NCI-H2227 (cell line): ENCODE results near the gene MKKS.

Source experiments
- DNase-seq: peaks from one replicate; lab custom pipeline; 2025; ENCODE audit not compliant: unreplicated experiment; lab: John Stamatoyannopoulos, UW

MKKS gene

DNA sequence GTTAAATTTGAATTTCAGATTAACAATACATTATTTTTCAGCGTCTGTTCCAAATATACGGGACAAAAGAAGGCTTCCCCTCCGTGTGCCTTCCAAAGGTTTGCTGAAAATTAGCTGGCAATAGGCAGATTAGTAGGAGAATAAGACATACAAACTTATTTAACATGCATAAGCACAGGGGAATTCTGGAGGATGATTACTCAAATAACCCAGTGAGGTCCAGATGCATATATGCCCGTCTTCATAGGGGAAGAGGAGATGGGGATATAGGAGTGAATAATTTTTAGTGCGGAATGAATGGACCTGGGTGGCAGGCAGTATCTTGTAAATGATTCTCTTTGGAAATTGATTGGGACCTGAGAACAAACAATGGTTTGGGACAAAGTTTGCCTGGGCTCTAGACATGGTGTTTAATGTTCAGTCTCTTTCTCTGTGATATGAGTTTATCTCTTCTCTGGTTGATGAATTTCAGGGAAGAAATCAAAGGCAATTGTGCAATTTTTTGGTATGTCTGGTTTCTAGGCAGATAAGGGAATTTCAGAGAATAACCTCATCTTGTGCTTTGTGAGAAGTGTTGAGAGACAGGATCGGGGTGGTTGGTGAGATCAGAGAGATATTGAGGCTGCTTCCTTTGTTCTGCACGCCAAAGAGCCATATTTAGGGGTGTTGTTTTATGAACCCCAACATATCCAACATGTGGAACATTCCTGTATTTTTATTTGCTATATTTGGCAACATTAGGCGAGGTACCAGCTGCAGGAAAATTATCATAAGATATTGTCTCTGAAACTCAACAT lies 63.7 kb downstream of the MKKS start:
- DNase-seq, result no peak

DNA sequence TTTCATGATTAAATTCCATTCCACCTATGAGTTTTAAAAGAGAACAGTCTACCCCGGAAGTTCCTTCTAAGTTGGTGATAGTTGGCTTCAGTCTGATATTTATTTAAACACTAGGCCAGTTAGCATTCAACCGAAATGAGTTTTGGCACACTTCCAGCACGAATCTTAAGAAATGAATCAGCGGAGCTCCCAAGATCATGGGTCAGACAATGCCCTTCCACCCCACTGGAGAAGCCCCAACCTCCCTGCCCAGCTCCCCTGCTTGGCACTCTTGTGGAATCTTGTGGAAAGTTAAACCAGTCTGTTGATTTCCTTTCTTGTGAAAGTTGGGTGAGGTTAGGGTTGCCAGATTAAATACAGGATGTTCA lies 64.3 kb downstream of the MKKS start:
- DNase-seq, result no peak

DNA sequence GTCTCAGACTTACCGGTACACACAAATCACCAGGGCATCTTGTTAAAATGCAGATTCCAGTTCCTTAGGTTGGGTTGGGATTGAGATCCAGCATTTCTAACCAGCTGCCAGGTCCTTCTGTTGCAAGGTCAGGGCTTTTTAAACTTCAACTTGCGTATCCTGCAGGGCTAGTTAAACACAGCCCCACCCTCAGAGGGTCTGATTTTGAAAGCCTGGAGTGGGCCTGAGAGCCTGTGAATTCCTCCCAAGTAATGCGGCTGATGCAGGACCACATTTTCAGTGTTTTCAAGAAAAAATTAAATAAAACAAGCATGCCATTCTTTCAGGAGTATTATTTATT lies 65.3 kb downstream of the MKKS start:
- DNase-seq, result no peak

DNA sequence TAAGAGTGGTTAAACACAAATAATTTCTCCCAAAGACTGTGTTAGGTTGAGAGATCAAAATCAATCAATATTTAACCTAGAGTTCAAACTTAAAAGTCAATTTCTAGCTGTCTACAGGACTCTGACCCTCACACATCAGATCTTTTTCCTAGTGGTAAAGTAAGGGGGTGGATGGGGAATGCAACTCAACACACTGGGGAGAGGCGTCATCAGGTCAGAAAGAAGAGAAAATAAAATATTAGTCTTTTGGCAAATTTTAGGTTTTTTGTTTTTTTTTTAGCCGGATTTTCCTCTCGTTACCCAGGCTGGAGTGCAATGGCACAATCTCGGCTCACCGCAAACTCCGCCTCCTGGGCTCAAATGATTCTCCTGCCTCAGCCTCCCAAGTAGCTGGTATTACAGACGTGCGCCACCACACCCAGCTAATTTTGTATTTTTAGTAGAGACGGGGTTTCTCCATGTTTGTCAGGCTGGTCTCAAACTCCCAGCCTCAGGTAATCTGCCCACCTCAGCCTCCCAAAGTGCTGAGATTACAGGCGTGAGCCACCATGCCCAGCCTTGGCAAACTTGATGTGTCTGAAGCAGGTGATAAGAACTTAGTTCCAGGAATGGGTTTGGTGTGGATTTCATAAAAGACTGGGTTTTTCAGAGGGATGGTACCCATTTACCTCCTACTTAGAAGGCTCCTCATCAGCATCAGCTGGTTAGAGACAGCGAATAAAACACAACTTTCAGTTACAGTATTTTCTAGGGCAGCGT lies 65.9 kb downstream of the MKKS start:
- DNase-seq, result no peak

DNA sequence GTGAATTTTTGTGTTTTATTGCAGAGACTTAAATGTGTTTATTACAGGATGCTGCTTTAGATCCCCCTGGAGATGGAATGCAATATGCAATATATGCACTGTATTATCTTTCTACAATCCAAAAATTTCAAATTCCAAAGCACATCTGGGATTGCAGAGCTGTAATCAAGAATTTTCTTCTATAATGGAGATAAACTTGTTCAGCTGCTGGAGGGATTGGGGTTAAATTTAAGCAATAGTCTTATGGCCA lies 66.4 kb downstream of the MKKS start:
- DNase-seq, result no peak

DNA sequence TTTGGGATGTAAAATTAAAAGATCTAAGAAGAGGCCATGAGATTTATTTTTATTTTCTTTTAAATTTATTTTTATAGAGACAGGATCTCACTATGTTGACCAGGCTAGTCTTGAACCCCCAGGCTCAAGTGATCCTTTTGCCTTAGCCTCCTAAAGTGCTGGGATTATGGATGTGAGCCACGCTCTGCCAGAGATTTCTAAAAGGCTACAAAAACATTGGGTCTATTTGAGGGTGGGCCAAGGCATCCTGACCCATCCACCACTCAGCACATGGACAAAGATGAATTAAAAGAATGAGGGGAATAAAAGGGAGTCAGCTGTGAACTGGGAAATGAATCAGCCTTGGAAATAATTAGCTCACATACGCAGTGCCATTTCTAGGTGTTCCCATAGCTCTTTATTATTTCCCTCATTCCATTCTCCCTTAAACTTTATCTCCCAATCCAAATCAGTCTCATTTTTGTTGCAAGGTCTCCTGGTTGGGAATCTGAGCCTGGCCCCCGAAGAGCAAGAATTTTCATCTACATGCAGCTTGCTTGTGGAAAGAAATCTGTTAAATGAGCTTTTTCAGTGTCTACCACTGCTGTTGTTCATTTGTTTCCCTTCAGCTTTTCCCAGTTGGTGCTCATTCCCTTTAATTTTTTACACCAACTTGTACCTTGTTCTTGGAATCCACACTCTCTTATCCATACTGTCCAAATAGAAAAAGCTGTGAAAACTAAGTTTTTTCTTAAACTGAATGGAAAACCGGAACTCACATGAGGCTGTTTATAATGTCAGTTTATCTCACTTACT lies 66.9 kb downstream of the MKKS start:
- DNase-seq, result no peak

DNA sequence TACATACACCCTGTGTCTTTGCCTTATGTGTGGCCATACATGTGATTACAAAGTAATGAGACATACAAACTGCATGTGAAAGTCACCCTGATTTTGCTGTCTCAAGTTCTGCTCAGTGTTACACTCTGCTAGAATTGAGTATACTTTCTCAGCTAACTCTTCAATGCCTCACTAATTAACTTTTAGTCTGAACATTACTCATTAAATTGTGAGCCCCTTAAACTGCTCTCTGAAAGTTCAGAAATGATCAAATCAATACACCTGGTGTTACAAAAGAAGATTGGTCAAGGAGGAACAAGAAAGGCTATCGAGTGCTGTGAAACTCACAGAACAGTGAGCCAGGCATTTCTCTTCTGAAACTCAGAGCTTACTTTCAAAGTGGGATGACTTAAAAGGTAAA lies 71.3 kb downstream of the MKKS start:
- no peak for DNase-seq

DNA sequence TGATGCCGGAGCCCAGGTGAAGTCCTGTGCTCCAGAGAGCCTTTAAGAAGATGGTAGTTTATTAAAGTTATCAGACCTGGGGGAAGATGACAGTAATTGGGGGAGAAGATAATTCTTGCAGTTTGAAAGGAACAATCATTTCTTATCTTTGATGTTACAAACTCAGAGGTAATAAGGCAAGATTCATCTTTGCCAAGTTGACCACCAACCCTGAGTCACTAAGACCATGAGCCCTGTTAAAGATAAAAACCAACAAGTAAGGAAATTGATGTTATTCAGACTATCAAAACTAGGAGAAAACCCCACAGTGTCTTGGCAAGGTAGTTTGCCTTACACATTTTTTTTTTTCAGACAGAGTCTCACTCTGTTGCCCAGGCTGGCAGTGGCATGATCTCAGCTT lies 73.1 kb downstream of the MKKS start:
- DNase-seq, result no peak

DNA sequence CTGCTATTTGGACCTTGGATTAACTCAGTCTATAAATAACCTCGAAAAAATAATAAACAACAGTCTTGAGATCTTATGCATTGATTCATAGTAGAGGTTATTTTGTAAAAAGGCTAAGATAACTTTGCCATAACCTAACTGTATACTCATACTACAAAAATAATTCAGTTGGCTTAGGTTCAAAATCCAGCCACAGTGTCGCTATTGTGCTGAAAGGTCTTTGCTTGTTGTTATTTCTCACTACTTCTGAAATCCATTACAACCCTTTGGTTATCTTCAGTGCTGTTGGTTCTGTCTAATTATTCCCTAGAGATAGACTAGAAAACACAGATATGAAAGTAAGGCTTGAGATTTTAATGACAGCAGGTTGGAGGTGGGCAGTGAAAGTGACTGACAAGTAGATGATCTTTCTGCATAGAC lies 74.4 kb downstream of the MKKS start:
- DNase-seq, result no peak

DNA sequence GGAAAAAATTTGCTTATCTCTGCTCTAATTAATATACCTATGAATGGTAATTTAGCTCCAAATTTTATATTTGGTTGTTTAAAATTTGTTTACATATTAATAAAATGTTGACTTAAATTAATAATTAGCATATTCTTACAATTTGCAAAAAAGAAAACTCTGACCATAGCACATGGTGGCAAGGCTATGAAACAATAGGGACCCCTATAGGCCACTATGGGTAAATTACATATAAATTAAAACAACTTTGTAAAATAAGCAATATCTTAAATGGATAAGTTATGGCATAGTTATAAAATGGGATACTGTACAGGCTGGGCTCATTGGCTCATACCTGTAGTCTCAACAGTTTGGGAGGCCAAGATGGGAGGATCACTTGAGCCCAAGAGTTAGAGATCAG lies 76.0 kb downstream of the MKKS start:
- DNase-seq, result no peak

DNA sequence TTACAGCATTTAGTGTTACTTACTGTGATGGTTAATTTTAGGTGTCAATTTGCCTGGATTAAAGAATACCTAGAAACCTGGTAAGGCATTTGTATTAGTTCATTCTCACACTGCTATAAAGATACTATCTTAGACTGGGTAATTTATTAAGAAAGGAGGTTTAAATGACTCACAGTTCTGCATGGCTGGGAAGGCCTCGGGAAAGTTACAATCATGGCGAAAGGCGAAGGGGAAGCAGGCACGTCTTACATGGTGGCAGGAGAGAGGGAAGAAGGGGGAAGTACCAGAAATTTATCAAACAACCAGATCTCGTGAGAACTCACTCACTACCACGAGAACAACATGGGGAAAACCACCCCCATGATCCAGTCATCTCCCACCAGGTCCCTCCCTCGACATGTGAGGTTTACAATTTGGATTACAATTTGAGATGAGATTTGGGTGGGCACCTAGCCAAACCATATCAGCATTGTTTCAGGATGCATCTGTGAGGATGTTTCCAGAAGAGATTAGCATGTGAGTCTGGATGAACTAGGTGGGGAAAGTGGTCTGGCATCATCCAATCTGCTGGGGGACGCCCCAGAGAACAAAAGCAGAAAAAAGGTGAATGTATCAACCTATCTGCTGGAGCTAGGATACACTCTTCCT lies 76.8 kb downstream of the MKKS start:
- no peak for DNase-seq

DNA sequence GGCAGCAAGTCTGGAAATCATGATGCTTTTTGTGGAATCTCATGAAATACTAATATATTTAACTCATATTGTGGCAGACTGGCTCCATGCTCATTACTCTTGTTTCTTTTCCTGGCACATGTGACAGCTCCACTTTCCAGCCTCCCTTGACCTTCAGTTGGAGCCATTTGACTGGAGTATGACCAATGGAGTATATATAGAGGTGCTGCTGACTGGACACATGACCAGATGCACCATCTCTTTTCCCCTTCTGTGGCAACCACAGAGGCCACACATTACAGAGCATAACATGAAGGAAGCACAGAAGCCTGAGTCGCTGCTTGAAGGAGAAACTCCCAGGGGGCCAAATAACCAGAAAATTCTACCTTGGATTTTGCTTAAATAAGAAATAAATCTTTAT lies 77.4 kb downstream of the MKKS start:
- no peak for DNase-seq

DNA sequence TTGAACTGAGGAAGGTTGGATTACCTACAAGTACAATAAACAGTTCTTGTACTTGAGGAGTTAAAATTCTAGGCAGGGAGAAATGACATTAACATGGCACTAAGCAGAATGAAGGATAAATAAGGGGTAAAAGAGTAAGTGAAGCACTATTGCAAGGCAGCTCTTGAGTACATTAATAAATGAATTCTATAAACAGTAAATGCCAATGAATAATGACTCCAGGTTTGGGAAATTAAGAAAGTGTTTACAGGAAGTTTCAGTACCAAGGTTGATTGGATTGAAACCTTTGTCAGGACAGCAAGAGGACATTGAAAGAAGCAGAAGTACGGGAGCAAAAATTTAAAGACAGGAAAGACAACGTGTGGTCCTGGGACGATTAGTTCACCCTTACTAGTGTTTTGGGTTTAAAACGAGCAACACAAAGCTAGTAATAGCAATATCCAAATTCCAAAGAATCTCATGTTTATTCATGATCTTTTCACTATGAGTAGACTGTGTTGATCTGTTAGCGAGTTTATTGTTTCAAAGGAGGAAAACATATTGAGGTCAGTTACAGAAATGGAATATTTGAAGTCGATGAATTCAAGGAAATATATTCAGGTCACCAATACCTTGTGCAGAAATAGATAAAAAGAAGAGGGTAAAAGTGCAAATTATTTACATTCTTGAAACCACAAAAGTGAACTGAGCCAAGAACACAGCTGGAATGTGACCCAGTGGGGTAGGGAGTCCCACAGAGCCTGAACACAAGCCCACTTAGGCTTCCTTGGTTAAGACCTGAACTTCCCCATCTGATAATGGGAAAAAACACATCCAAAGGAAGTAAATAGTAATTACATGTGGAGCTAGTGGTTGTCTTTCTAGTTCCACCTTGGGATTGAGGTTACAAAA lies 80.8 kb downstream of the MKKS start:
- peak; percentile 54 for DNase-seq
